ENCODE data around the gene LURAP1L. TPM values are rescaled to one million over a fixed set of nuclear protein-coding genes. Genes with fewer than 3 reads are reported as not detected.

LURAP1L gene
- total RNA-seq, 1 experiment from 2014 or later, result 0.13 TPM

- Histone ChIP-seq H2BK12ac (ENCODE audit: insufficient read length, low read depth, low read length) (no peak overlapping the region), H3K9ac (ENCODE audit: extremely low read depth, insufficient read length, low read length) (no peak overlapping the region), H4K5ac (ENCODE audit: insufficient read length, low read depth, low read length) (no peak overlapping the region), H3K23me2 (ENCODE audit: insufficient read length, low read depth, low read length, poor library complexity, severe bottlenecking) (no peaks in the 10 kb centered on the region), H3K4me2 (ENCODE audit: insufficient read depth, insufficient read length, low read length) (no peak overlapping the region), H3K79me1 (ENCODE audit: insufficient read depth, low read depth, low read length, poor library complexity, severe bottlenecking) (no peaks in the 10 kb centered on the region), H2BK15ac (ENCODE audit: low read depth, low read length) (no peak overlapping the region), H3K4ac (ENCODE audit: low read depth, low read length) (no peak overlapping the region), H3K4me1 (ENCODE audit: insufficient read depth, low read length) (no peaks in the 10 kb centered on the region), H4K91ac (ENCODE audit: insufficient read length, low read depth, low read length) (no peak overlapping the region), H3K27me3 (ENCODE audit: insufficient read depth, low read length) (no peaks in the 10 kb centered on the region), H3K27ac (ENCODE audit: insufficient read length, low read depth, low read length) (no peak overlapping the region), H3K9me3 (ENCODE audit: control insufficient read depth, low read depth, low read length) (no peaks in the 10 kb centered on the region), H2BK5ac (ENCODE audit: insufficient read length, low read length) (no peak overlapping the region), H3K79me2 (ENCODE audit: insufficient read depth, low read length) (no peaks in the 10 kb centered on the region), H3K18ac (ENCODE audit: insufficient read length, low read depth, low read length) (no peak overlapping the region), H2BK120ac (ENCODE audit: low read depth, low read length, poor library complexity, severe bottlenecking) (no peak overlapping the region), H3K14ac (ENCODE audit: insufficient read depth, low read length) (no peak overlapping the region), H4K20me1 (ENCODE audit: control insufficient read depth, insufficient read depth, insufficient read length) (no peaks in the 10 kb centered on the region), H2AK5ac (ENCODE audit: insufficient read length, low read length) (no peak overlapping the region), H3K23ac (ENCODE audit: insufficient read length, low read depth, low read length) (no peak overlapping the region), H3K56ac (ENCODE audit: insufficient read length, low read depth, low read length) (no peak overlapping the region), H3T11ph (ENCODE audit: low read length) (no peak overlapping the region), H4K8ac (replicated peaks; ENCODE audit: insufficient read length, low read depth, low read length) (no peak overlapping the region), H2AFZ (ENCODE audit: low read length) (no peak overlapping the region), H2BK20ac (ENCODE audit: low read depth, low read length, poor library complexity, severe bottlenecking) (no peak overlapping the region)
- TF ChIP-seq, protein P1, sequence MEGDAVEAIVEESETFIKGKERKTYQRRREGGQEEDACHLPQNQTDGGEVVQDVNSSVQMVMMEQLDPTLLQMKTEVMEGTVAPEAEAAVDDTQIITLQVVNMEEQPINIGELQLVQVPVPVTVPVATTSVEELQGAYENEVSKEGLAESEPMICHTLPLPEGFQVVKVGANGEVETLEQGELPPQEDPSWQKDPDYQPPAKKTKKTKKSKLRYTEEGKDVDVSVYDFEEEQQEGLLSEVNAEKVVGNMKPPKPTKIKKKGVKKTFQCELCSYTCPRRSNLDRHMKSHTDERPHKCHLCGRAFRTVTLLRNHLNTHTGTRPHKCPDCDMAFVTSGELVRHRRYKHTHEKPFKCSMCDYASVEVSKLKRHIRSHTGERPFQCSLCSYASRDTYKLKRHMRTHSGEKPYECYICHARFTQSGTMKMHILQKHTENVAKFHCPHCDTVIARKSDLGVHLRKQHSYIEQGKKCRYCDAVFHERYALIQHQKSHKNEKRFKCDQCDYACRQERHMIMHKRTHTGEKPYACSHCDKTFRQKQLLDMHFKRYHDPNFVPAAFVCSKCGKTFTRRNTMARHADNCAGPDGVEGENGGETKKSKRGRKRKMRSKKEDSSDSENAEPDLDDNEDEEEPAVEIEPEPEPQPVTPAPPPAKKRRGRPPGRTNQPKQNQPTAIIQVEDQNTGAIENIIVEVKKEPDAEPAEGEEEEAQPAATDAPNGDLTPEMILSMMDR (conservative IDR thresholded peaks at IDR 0.05), result no peak
- no CpG with 5 or more reads among the region's 1 CpG for WGBS (ENCODE audit: extremely low coverage, insufficient read length, low lambda C conversion rate)
- no peak overlapping the region for H3K27ac Mint-ChIP-seq
- no peaks in the 10 kb centered on the region; a peak in 1 of 5 replicates for H3K9me3 Mint-ChIP-seq
- H3K4me1 Mint-ChIP-seq, result peaks cover 0 to 2% of the 10 kb centered on the region in 2 experiments; a peak in 1 of 4 replicates
- H3K36me3 Mint-ChIP-seq (ENCODE audit: insufficient read depth in 1 of 3, low read depth in 3 of 3), result no peaks in the 10 kb centered on the region; a peak in 3 of 7 replicates
- no peaks in the 10 kb centered on the region; the same call in 1 of the 2 replicates for H3K27me3 Mint-ChIP-seq (ENCODE audit: low read depth)
- no peak overlapping the region for H3K4me3 Mint-ChIP-seq
- DNase-seq, result no peak
Measured at GRCh38 chr9:12783767-12784460, 9.1 kb downstream of the LURAP1L start.

All from H9 (cell line).